ENCODE measurements around the gene GLDC.

DNA sequence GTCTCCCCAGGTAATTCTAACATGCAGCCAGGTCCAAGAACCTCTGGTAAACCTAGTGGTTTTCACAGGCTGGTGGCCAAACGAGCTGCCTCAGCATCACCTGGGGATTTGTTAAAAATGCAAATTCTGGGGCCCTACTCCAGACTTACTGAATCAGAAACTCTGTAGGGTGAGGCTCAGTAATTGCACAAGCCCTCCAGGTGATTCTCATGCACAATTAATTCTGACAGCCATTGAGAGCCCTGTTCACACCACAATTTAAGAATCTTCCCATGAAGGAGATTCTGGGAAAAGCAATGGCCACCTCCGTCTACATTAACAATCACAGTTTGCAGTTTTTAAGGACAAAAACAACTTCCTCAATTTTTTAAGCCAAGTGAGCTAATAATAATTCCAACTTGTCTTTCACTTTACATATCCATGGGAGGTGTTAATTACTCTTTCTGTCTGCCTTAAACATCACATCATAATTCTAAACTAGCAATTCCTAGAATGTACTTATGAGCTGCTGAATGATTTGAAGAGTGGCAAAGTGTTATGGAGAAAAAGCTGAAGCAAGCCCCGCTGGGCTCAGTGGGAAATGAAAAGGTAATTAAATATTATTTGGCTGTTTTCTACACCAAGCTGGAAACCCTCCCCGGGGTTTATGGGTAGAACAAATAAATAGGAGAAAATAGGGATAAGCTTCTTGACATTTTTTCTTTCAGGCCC lies 70.0 kb downstream of the GLDC start:
- TF ChIP-seq CTCF (IDR thresholded peaks at IDR 0.05): no peak
- no peak for TF ChIP-seq POLR2A (IDR thresholded peaks at IDR 0.05)

All from right lobe of liver (tissue), 4 donors.